ENCODE data around the gene EXOC6. TPM values are rescaled to one million over a fixed set of nuclear protein-coding genes. Genes with fewer than 3 reads are reported as not detected.

Gene EXOC6
- total RNA-seq, 1 donor from 2014 or later = 13.5 TPM

DNA sequence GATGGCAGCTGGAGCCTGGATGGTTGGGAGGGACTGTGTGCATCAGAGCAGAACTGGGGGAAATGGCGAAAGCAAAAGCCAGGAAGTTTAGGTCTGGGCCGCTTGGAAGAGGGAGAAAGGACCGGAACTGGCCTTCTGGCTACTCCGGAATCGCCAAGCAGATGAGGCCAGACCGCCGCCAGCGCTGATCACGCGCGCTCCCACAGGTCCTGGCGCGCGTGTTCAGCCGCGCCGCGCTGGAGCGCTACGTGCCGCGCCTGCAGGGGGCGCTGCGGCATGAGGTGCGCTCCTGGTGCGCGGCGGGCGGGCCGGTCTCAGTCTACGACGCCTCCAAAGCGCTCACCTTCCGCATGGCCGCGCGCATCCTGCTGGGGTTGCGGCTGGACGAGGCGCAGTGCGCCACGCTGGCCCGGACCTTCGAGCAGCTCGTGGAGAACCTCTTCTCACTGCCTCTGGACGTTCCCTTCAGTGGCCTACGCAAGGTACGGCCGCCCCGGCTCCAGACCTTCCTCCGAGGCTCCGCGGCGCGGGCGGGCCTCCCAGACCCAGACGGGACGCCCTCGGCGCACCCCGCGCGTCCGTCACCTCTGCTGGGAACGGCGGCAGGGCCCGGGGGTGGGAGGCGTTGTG, 214.3 kb downstream of the EXOC6 start:
- Mint-ChIP-seq H3K36me3 (ENCODE audit: low read depth) (peaks cover 5% of the 10 kb centered on the region), H3K9me3 (no peaks in the 10 kb centered on the region), H3K4me3 (peak overlapping the region; percentile 65), H3K27ac (no peak overlapping the region), H3K4me1 (ENCODE audit: low read depth) (peaks cover 16% of the 10 kb centered on the region), H3K27me3 (ENCODE audit: insufficient read depth) (peaks cover 54% of the 10 kb centered on the region)
- DNase-seq (ENCODE audit: low spot score) = peak; percentile 28
- intact Hi-C loops (cut with micrococcal nuclease) = loop anchor here (1.0 kb wide), 1 partner anchor 13 kb away; no protein-coding TSS in a partner anchor

DNA sequence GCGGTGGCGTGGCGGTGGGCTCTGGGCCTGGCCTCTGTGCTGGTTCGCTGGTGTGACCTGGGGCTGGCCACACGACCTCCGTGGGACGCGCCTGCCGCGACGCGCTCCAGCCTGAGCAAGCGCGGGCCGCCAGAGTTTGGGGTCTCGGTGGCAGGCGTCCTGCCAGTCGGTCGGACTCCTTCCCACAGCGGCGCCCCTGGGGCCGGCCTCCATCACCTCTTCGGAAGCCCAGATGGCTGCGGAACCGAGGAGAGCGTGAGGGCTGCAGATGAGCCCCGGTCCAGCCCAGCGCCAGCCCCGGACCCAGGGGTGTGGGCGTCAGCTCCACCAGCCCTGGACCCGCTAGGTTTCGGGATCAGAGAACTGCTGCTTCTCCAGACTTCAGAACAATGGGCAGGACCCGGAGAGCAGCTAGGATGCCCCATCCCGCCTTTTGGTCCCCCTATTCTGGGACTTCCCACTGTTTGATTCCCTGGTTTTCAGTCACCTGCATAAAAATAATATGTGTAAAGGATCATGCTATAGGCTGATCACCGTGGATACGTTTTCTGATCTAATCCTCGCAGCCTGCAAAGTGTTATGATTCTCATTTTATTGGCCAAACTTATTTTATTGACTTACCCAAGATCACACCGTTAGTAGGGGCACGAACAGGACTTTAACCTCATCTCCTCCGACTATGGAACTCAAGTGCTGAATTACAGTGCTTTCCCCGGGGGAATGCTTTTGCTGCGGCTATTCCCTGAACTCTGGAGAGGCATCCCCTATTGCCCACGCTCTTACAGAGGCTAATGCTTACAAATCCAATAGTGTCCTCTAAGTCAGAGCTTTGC, 215.0 kb downstream of the EXOC6 start:
- peaks cover 4% of the 10 kb centered on the region for H3K36me3 Mint-ChIP-seq (ENCODE audit: low read depth)
- H3K4me1 Mint-ChIP-seq (ENCODE audit: low read depth) = peaks cover 16% of the 10 kb centered on the region
- peak overlapping the region; percentile 25 for H3K27ac Mint-ChIP-seq
- DNase-seq (ENCODE audit: low spot score) = no peak
- H3K4me3 Mint-ChIP-seq = peak overlapping the region; percentile 64
- peaks cover 62% of the 10 kb centered on the region for H3K27me3 Mint-ChIP-seq (ENCODE audit: insufficient read depth)
- H3K9me3 Mint-ChIP-seq = no peaks in the 10 kb centered on the region
- intact Hi-C loops (cut with micrococcal nuclease) = no loop called here

DNA sequence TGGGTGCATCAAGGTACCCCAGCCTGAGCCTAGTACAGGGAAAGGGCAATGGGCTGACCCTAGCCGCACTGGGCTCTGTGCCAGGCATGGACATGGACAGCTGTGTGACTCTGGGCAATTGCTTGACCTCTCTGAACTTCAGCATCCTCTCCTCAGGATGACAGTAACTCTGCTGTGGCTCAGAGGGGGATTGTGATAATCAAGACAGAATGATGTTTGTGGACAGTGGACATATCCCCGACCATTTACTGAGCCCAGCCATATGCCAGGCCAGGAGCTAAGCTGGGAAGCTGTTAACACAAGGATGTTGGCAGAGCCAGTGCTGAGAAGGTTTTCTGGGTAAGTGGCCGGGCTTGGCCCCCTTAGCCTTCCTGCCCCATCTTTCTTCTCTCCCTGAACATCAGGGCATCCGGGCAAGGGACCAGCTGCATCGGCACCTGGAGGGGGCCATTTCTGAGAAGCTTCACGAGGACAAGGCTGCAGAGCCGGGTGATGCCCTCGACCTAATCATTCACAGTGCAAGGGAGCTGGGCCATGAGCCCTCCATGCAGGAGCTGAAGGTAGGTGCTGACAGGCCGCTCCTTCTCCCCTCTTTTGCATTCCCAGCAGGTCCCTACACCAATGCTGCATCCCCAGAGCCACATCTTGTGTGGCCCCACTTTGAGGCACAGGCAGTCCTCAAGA, 215.8 kb downstream of the EXOC6 start:
- peaks cover 4% of the 10 kb centered on the region for H3K36me3 Mint-ChIP-seq (ENCODE audit: low read depth)
- intact Hi-C loops (cut with micrococcal nuclease) = no loop called here
- H3K27me3 Mint-ChIP-seq (ENCODE audit: insufficient read depth) = peaks cover 69% of the 10 kb centered on the region
- H3K4me3 Mint-ChIP-seq = no peak overlapping the region
- no peak for DNase-seq (ENCODE audit: low spot score)
- peaks cover 20% of the 10 kb centered on the region for H3K4me1 Mint-ChIP-seq (ENCODE audit: low read depth)
- H3K9me3 Mint-ChIP-seq = no peaks in the 10 kb centered on the region
- peak overlapping the region; percentile 25 for H3K27ac Mint-ChIP-seq

DNA sequence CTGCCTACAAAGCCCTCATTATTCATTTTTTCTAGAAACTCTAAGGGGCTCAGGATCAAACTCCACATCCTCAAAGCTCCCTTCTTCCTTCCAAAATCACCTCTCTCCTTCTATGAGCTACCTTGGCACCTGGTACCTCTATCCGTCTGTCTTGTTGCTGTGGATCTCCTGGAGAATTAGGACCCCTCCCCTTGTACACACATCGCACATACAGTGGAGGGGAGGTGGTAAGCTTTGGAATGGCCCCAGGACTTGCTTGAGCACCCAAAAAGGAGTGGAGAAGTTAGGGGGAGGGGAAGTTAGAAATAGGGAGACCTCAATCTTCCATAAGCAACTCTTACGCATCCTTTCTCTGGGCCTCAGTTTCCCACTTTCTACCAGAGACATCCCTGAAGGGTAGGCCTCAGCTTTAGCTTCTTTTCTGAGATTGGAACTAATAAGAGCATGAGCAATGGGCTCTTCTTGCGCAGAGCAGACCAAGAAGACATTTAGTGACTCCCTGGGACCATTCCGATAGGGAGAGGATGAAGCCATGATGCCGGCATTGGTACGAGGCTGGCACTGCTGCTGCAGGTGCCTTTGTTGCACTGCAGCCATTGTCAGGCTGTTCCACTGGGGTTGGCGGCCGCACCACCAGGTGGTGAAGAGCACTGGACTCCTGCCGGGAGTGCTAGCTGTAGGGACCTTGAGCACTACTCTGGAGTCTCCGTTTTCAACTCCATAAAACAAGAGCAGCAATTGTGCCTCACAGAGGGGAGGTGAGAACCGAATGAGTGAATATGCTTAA, 216.7 kb downstream of the EXOC6 start:
- Mint-ChIP-seq H3K27ac (no peak overlapping the region), H3K36me3 (ENCODE audit: low read depth) (peaks cover under 1% of the 10 kb centered on the region), H3K4me1 (ENCODE audit: low read depth) (peaks cover 20% of the 10 kb centered on the region), H3K9me3 (no peaks in the 10 kb centered on the region), H3K27me3 (ENCODE audit: insufficient read depth) (peaks cover 70% of the 10 kb centered on the region), H3K4me3 (no peak overlapping the region)
- no peak for DNase-seq (ENCODE audit: low spot score)
- intact Hi-C loops (cut with micrococcal nuclease) = no loop called here

DNA sequence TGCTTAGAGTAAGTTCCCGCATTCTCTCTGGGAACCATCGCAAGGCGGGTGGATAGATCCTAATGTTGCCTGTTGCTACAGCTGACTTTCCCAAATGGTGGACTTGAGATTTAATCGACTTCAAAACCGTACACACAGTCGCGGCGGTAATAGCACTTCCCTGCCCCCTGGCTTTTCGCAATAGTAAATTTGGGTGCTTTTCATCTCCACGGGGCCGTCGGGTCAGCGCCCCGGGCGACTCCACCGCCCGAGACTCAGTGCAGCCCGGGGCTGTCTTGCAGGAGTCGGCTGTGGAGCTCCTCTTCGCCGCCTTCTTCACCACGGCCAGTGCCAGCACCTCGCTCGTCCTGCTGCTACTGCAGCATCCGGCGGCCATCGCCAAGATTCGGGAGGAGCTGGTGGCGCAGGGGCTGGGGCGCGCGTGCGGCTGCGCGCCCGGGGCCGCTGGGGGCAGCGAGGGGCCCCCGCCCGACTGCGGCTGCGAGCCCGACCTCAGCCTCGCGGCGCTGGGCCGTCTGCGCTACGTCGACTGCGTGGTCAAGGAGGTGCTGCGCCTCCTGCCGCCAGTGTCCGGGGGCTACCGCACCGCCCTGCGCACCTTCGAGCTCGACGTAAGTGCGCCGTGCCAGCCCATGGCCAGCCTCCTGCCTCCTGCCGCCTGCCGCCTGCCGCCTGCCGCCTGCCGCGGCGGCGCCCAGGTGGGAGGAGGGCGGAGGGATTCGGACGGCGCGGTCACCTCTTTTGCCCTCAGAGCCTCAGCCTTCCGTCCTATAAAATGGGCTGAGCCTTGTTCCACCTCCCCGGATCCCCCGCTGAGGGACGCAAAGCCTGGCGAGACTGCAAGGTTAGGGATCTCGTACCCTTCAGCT, 217.6 kb downstream of the EXOC6 start:
- Mint-ChIP-seq H3K36me3 (ENCODE audit: low read depth) (no peaks in the 10 kb centered on the region), H3K27ac (no peak overlapping the region), H3K9me3 (no peaks in the 10 kb centered on the region), H3K4me1 (ENCODE audit: low read depth) (peaks cover 20% of the 10 kb centered on the region), H3K27me3 (ENCODE audit: insufficient read depth) (peaks cover 78% of the 10 kb centered on the region), H3K4me3 (no peak overlapping the region)
- DNase-seq (ENCODE audit: low spot score) = no peak
- intact Hi-C loops (cut with micrococcal nuclease) = no loop called here

DNA sequence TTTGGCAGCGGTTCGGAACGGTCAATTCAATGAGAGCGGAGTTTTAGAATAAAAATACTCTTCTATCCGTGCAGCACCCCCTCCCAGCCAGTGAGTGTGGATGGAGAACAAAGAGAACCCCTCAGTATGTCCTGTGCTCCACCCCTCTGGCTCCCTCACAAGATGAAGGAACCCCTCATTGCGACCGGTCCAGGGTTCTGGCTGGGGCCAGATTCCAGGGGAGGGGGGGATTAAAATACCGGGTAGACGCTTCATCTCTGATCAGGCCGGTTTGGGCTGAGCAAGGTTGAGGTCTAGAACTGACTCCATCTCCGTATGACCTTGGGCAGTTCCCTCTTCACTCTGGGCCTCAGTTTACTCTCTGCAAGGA, 218.2 kb downstream of the EXOC6 start:
- H3K27me3 Mint-ChIP-seq (ENCODE audit: insufficient read depth) = peaks cover 80% of the 10 kb centered on the region
- H3K36me3 Mint-ChIP-seq (ENCODE audit: low read depth) = no peaks in the 10 kb centered on the region
- DNase-seq (ENCODE audit: low spot score) = no peak
- H3K4me3 Mint-ChIP-seq = no peak overlapping the region
- H3K27ac Mint-ChIP-seq = no peak overlapping the region
- intact Hi-C loops (cut with micrococcal nuclease) = no loop called here
- H3K4me1 Mint-ChIP-seq (ENCODE audit: low read depth) = peaks cover 20% of the 10 kb centered on the region
- no peaks in the 10 kb centered on the region for H3K9me3 Mint-ChIP-seq

DNA sequence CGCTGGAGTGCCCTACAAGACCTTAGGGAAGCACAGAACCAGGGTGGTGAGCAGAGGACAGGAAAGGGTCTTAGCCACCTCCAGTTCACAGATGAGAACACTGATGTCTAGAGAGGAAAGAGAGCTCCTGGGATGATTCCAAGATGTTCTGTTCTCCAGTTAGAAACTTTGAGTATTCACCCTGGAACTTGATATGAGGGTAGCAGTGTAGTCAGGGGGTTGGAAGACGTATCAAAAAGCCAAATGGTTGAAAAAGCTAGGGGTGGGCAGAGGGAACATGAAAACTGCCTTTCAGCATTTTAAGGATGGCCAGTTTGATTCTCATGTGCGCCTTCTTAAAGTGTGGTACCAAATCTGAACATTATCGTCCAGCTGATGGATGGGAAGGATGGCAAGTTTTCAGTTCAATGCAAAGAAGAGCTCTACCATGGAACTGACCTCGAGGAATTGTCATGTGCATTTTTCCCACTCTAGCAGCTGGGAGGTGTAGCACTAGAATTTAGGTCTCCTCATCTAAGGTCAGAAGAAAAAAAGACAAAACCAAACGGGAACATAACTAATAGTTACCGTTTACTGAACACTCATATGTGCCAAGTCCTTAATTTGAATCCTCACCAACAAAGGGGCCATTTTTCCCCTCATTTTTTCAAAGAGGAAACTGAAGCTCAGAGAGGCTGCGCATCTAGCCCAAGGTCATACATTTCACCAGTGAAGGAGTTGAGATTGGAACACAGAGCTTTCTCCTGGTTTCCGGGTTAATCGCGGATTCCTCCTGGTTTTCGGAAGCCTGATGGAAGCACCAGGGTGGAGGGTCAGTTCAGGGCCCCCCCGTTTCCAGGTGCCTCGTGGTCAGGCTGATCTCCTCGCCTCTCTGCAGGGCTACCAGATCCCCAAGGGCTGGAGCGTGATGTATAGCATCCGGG, 219.4 kb downstream of the EXOC6 start:
- Mint-ChIP-seq H3K27ac (no peak overlapping the region), H3K9me3 (no peaks in the 10 kb centered on the region), H3K27me3 (ENCODE audit: insufficient read depth) (peaks cover 83% of the 10 kb centered on the region), H3K36me3 (ENCODE audit: low read depth) (no peaks in the 10 kb centered on the region), H3K4me1 (ENCODE audit: low read depth) (peaks cover 16% of the 10 kb centered on the region), H3K4me3 (no peak overlapping the region)
- no peak for DNase-seq (ENCODE audit: low spot score)
- intact Hi-C loops (cut with micrococcal nuclease) = no loop called here

DNA sequence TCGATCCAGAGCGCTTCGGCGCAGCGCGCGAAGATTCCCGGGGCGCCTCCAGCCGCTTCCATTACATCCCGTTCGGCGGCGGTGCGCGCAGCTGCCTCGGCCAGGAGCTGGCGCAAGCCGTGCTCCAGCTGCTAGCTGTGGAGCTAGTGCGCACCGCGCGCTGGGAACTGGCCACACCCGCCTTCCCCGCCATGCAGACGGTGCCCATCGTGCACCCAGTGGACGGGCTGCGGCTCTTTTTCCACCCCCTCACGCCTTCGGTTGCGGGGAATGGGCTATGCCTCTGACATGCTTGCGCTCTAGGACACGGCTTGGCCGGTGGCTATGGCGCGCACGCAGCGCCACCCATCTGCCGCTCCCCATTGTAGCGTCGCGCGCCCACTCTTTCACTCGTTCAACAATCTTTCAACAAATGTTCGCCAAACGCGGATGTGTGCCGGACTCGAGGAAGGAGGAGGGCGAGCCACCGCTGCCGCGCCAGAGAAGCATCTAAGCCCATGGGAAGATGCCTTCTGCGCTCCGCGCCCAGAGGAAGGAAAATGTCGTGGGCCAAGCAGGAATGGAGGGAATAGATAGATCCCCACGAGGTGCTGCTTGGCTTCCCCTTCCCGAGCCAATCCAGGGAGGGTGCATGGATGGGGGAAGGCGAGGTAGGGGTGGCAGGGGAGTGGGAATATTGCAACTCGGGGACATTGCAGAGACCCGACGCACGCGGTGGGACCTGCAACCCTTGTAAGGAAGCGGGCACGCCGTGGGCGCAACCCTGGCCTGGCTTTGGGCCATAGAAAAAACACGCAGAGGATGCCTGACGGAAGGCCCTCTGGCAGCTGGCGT, 220.3 kb downstream of the EXOC6 start:
- Mint-ChIP-seq H3K9me3 (no peaks in the 10 kb centered on the region), H3K4me1 (ENCODE audit: low read depth) (peaks cover 16% of the 10 kb centered on the region), H3K4me3 (no peak overlapping the region), H3K27ac (peak overlapping the region; percentile 19), H3K27me3 (ENCODE audit: insufficient read depth) (peaks cover 89% of the 10 kb centered on the region), H3K36me3 (ENCODE audit: low read depth) (no peaks in the 10 kb centered on the region)
- DNase-seq (ENCODE audit: low spot score) = no peak
- intact Hi-C loops (cut with micrococcal nuclease) = no loop called here

DNA sequence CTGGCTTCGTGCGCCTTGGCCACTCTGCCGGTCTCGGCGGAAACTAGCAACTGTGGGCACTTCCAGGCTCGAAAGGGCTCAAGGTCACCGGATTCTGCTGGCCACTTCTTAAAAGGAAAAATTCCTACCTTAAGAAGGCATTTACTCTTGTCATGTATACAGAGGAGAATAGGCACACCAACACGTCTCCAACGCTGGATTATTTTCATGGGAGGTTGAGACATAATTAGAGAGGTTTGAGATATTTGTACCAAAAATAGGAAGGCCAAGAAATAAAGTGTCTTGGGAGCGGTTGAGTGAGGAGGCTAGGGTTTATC, 220.9 kb downstream of the EXOC6 start:
- intact Hi-C loops (cut with micrococcal nuclease) = no loop called here
- no peaks in the 10 kb centered on the region for H3K9me3 Mint-ChIP-seq
- peaks cover 18% of the 10 kb centered on the region for H3K4me1 Mint-ChIP-seq (ENCODE audit: low read depth)
- H3K27me3 Mint-ChIP-seq (ENCODE audit: insufficient read depth) = peaks cover 84% of the 10 kb centered on the region
- no peaks in the 10 kb centered on the region for H3K36me3 Mint-ChIP-seq (ENCODE audit: low read depth)
- H3K4me3 Mint-ChIP-seq = no peak overlapping the region
- H3K27ac Mint-ChIP-seq = no peak overlapping the region
- DNase-seq (ENCODE audit: low spot score) = no peak

DNA sequence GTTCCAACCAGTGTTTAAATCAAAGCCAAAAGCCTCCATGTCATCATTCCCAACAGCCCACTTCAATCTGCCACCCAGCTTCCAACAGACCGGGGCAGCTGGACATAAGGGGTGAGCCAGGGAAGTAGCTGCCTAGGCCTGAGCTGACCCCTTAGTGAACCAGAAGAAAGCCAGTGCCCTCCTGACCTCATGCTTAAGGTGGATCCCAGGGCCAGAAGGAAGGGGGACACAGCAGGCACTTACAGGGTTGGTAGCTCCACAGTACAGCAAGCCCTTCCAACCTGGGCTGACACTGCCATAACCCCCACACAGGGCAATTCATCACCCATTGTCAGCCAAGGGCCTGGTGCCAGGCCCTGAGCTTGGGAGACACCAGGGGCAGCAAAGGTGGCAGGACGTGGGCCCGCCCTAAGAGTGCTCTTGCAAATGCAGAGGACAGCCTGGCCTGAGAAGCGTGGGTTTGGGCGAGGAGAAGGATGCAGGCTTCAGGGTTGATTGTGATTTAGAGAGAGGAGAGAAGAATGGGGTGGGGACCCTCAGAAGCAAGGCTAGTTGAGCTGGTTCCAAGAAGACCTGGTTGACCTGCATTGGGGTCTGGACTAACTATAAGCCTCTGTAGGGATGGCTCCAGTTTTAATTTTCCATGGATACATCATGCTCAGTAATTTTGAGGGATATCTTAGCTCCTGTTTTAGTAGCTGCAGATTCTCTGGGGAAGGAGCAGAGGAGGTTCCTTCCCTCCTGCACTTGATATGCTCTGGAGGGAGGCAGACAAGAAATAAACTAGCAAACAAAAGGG, 222.3 kb downstream of the EXOC6 start:
- Mint-ChIP-seq H3K27me3 (ENCODE audit: insufficient read depth) (peaks cover 84% of the 10 kb centered on the region), H3K4me1 (ENCODE audit: low read depth) (peaks cover 28% of the 10 kb centered on the region), H3K36me3 (ENCODE audit: low read depth) (no peaks in the 10 kb centered on the region), H3K9me3 (no peaks in the 10 kb centered on the region), H3K4me3 (peak overlapping the region; percentile 30), H3K27ac (peak overlapping the region; percentile 25)
- no peak for DNase-seq (ENCODE audit: low spot score)
- intact Hi-C loops (cut with micrococcal nuclease) = loop anchor here (5.0 to 10.0 kb wide), 3 partner anchors 103 to 434 kb away; no protein-coding TSS in a partner anchor
